ENCODE results near the gene PADI3. TPM values are rescaled to one million over a fixed set of nuclear protein-coding genes. Genes with fewer than 3 reads are reported as not detected.

Gene PADI3
- total and polyA plus RNA-seq, 2 of the 8 experiments (the other 6 are each of a cell fraction or from before 2014, with no cell fraction given): 0.37 to 0.94 TPM

DNA sequence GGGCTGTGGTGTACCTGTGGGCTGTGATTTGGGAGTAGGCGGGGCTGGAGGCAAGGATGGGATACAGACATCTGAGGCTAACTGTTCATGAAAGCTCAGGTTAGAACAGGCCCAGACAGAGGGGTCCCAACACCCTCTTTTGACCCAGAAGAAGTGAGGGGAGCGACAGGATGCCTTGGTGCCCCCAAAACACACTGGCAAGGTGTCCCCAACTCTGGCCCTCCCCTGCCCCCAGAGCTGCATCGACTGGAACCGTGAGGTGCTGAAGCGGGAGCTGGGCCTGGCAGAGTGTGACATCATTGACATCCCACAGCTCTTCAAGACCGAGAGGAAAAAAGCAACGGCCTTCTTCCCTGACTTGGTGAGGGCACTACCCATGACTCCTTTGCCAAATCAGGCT is 31.5 kb downstream of the PADI3 start:
- DNase-seq (ENCODE audit: low read depth in 1 of 2, low spot score in 2 of 2) (no peak), FAIRE-seq (no peak)
- no peak overlapping the region for H3K23ac ChIP-seq (ENCODE audit: insufficient read length)
- H2BK20ac ChIP-seq (ENCODE audit: low read length): no peak overlapping the region
- no peak overlapping the region for H2AFZ ChIP-seq (ENCODE audit: low read length)
- no peak overlapping the region for H2BK120ac ChIP-seq (replicated peaks; ENCODE audit: low read depth, low read length)
- ChIA-PET CTCF (ENCODE audit: partially characterized antibody) (interaction anchor here (1.2 to 2.4 kb wide), 4 partner anchors 9 to 293 kb away, joined by 3 to 8 read pairs (median 4); no protein-coding TSS in a partner anchor), POLR2A (ENCODE audit: partially characterized antibody) (no interaction called here)
- no peak overlapping the region for H3K4ac ChIP-seq (replicated peaks; ENCODE audit: insufficient read length, low read depth, low read length)
- no peaks in the 10 kb centered on the region for H3K9me3 ChIP-seq (ENCODE audit: insufficient read depth in 2 of 2, low read depth in 1 of 2, low read length in 1 of 2)
- H3K4me3 ChIP-seq (ENCODE audit: extremely low read depth in 1 of 4, insufficient read depth in 2 of 4, low read depth in 3 of 4, low read length in 4 of 4): no peak overlapping the region
- H3K79me2 ChIP-seq (ENCODE audit: control insufficient read depth in 1 of 2, insufficient read depth in 2 of 2, low read length in 2 of 2): no peaks in the 10 kb centered on the region
- H3K18ac ChIP-seq (ENCODE audit: extremely low read depth, low read length): no peak overlapping the region
- no peaks in the 10 kb centered on the region; a peak in 1 of 8 replicates for H3K36me3 ChIP-seq (ENCODE audit: control insufficient read depth in 2 of 4, insufficient read depth in 4 of 4, low read length in 3 of 4)
- no peak overlapping the region for H3K4me2 ChIP-seq (ENCODE audit: insufficient read depth in 1 of 2, low read depth in 2 of 2, low read length in 2 of 2)
- no peak overlapping the region for H3K56ac ChIP-seq (replicated peaks; ENCODE audit: insufficient read length, low read depth, low read length)
- H4K5ac ChIP-seq (ENCODE audit: insufficient read length, low read depth, low read length): no peak overlapping the region
- H4K20me1 ChIP-seq (replicated peaks in 1 of 2; ENCODE audit: control insufficient read depth in 1 of 2, insufficient read depth in 2 of 2, low read length in 2 of 2): no peaks in the 10 kb centered on the region
- TF ChIP-seq YY1 (IDR thresholded peaks at IDR 0.05; ENCODE audit: low read depth, low read length) (no peak), HDAC6 (IDR thresholded peaks at IDR 0.05; ENCODE audit: low read depth, low read length) (no peak), SRF (IDR thresholded peaks at IDR 0.05; ENCODE audit: low read depth, low read length) (no peak), PHF8 (conservative IDR thresholded peaks at IDR 0.05; ENCODE audit: low read depth, low read length) (no peak), ASH2L (IDR thresholded peaks at IDR 0.05; ENCODE audit: low read length) (no peak), POLR2AphosphoS5 (IDR thresholded peaks at IDR 0.05; ENCODE audit: low read depth, low read length) (no peak), SUZ12 (IDR thresholded peaks at IDR 0.05; ENCODE audit: low read length) (no peak), CREB1 (IDR thresholded peaks at IDR 0.05) (no peak), SP1 (IDR thresholded peaks at IDR 0.05; ENCODE audit: low read depth, low read length) (no peak), NANOG (IDR thresholded peaks at IDR 0.05; ENCODE audit: insufficient read depth, low read depth, low read length, poor library complexity, severe bottlenecking) (no peak)
- 84% methylated on average over 7 of the region's 7 CpGs; no CpG with 5 or more reads in 1 of the 2 experiments for WGBS, 2 experiments (ENCODE audit: extremely low coverage in 1 of 2, insufficient coverage in 1 of 2, insufficient read length in 1 of 2, insufficient replicate concordance in 2 of 2, low coverage in 1 of 2, low lambda C conversion rate in 2 of 2, missing lambda C conversion rate in 1 of 2)
- no peaks in the 10 kb centered on the region for H3K27me3 ChIP-seq (replicated peaks in 1 of 4; ENCODE audit: control insufficient read depth in 3 of 4, extremely low read depth in 1 of 4, insufficient read depth in 3 of 4, low read length in 3 of 4)
- H4K8ac ChIP-seq (ENCODE audit: extremely low read depth, insufficient read depth, low read length): no peak overlapping the region; the same call in 1 of the 2 replicates
- H3K4me1 ChIP-seq (replicated peaks in 1 of 4; ENCODE audit: control insufficient read depth in 3 of 4, insufficient read depth in 4 of 4, low read length in 3 of 4): no peaks in the 10 kb centered on the region
- H3K9ac ChIP-seq (replicated peaks in 1 of 4; ENCODE audit: extremely low read depth in 1 of 4, low read depth in 3 of 4, low read length in 3 of 4): no peak overlapping the region
- H2BK15ac ChIP-seq (ENCODE audit: low read length): no peak overlapping the region
- no peak overlapping the region for H2BK12ac ChIP-seq (ENCODE audit: low read depth, low read length)
- no peaks in the 10 kb centered on the region for H3K79me1 ChIP-seq (ENCODE audit: low read depth, low read length)
- no peak overlapping the region for H2BK5ac ChIP-seq (ENCODE audit: low read depth, low read length)
- no peaks in the 10 kb centered on the region for H3K23me2 ChIP-seq (ENCODE audit: low read depth, low read length)
- no peak overlapping the region for H3K14ac ChIP-seq (ENCODE audit: insufficient read length)
- H4K91ac ChIP-seq (replicated peaks; ENCODE audit: insufficient read length, low read length): no peak overlapping the region
- no peak overlapping the region for H3K27ac ChIP-seq (ENCODE audit: low read depth, low read length)
- H2AK5ac ChIP-seq (ENCODE audit: low read depth, low read length): no peak overlapping the region

Data from H1 (cell line).